Neural progenitor cell (in vitro differentiated cells): Measurements from ENCODE around the gene TTLL5. TPM values are rescaled to one million over a fixed set of nuclear protein-coding genes. Genes with fewer than 3 reads are reported as not detected.

Experiments used
- DNase-seq: peaks from one replicate; pipeline ENCODE4 v3.0.0-alpha.2; 2016; ENCODE audit warnings: low spot score
- H2AFZ ChIP-seq: fragments of 200-600 bp; sonication (generic); replicated peaks from 2 replicates; pipeline ENCODE4 v1.6.1; 2016; ENCODE audit warnings: antibody characterized with exemption
- H3F3A ChIP-seq: fragments of 200-600 bp; sonication (generic); 2 replicates; pipeline ENCODE4 v1.6.1; 2016; ENCODE audit warnings: antibody characterized with exemption, low read depth
- H3K27ac ChIP-seq: fragments of 200-600 bp; sonication (generic); 2 replicates; pipeline ENCODE4 v1.5.1; 2016; ENCODE audit warnings: mild to moderate bottlenecking
- H3K27me3 ChIP-seq: fragments of 200-600 bp; sonication (generic); 2 replicates; pipeline ENCODE4 v1.6.1; 2016; ENCODE audit warnings: mild to moderate bottlenecking, moderate library complexity
- H3K36me3 ChIP-seq: fragments of 200-600 bp; sonication (generic); 2 replicates; pipeline ENCODE4 v1.5.1; 2016
- H3K4me1 ChIP-seq: fragments of 200-600 bp; sonication (generic); 2 replicates; pipeline ENCODE4 v1.6.1; 2016; ENCODE audit warnings: mixed run types
- H3K4me2 ChIP-seq: fragments of 200-600 bp; sonication (generic); 2 replicates; pipeline ENCODE4 v1.6.1; 2016
- H3K4me3 ChIP-seq: fragments of 200-600 bp; sonication (generic); 2 replicates; pipeline ENCODE4 v1.5.1; 2016
- H3K79me2 ChIP-seq: fragments of 200-600 bp; sonication (generic); 2 replicates; pipeline ENCODE4 v1.6.1; 2016; ENCODE audit warnings: low read depth
- H3K9ac ChIP-seq: fragments of 200-600 bp; sonication (generic); 2 replicates; pipeline ENCODE4 v1.6.1; 2016
- H3K9me3 ChIP-seq: fragments of 200-600 bp; sonication (generic); 2 replicates; pipeline ENCODE4 v1.5.1; 2016; ENCODE audit warnings: low read depth
- H4K20me1 ChIP-seq: fragments of 200-600 bp; sonication (generic); 2 replicates; pipeline ENCODE4 v1.6.1; 2016; ENCODE audit warnings: low read depth
- H3K27ac Mint-ChIP-seq: 3 replicates; pipeline ENCODE4 v1.8.0; 2021; ENCODE audit warnings: mixed read lengths
- H3K27me3 Mint-ChIP-seq: 2 replicates; pipeline ENCODE4 v1.8.0; 2022; ENCODE audit warnings: low read depth, mild to moderate bottlenecking, inconsistent platforms, moderate library complexity, mixed read lengths; ENCODE audit not compliant: insufficient read depth
- H3K36me3 Mint-ChIP-seq: 3 replicates; pipeline ENCODE4 v1.8.0; 2021; ENCODE audit warnings: mixed read lengths
- H3K4me1 Mint-ChIP-seq: 3 replicates; pipeline ENCODE4 v1.8.0; 2021; ENCODE audit warnings: mixed read lengths
- H3K4me3 Mint-ChIP-seq: 3 replicates; pipeline ENCODE4 v1.8.0; 2021; ENCODE audit warnings: mild to moderate bottlenecking, moderate library complexity, mixed read lengths
- H3K9me3 Mint-ChIP-seq: 3 replicates; pipeline ENCODE4 v1.8.0; 2020; ENCODE audit warnings: mixed read lengths
- CTCF ChIP-seq: fragments of 200-600 bp; sonication (generic); IDR thresholded peaks from 2 replicates; pipeline ENCODE4 v1.5.1; 2017; ENCODE audit warnings: antibody characterized with exemption, mild to moderate bottlenecking
- EZH2 ChIP-seq: fragments of 200-600 bp; sonication (generic); IDR thresholded peaks from 2 replicates; pipeline ENCODE4 v1.6.1; 2017; ENCODE audit warnings: antibody characterized with exemption, mild to moderate bottlenecking, moderate library complexity
- EZH2phosphoT487 ChIP-seq: fragments of 200-600 bp; sonication (generic); IDR thresholded peaks from 2 replicates; pipeline ENCODE4 v1.6.1; 2017; ENCODE audit warnings: antibody characterized with exemption
- total RNA-seq: library from RNA; depleted of rRNA; stranded (reverse); fragments of >200 nt; gene quantifications from 2 replicates; pipeline ENCODE4 v1.2.3, GENCODE V29; 2015; ENCODE audit warnings: low replicate concordance

TTLL5 gene
- total RNA-seq, 1 donor from 2014 or later: 61.4 TPM

DNA sequence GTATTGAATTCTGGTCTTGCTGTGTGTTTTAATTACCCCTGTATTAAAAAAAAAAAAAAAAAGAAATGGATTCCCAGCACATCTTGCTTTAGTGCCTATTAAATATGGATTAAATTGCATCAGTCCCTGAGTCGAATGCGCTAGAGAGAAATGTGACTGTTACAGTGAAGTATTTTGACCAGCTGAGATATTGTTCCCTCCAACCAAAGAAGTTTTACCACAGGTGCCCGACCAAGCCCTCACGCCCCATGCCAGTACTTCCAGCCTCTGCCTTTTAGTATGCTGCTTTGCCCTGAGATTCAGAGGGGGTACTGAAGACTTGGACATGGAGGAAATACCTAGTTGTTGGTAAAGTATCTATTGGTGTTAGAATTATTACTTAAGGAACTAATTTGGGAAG, 159.7 kb downstream of the TTLL5 start:
- Histone ChIP-seq H3K27me3 (no peaks in the 10 kb centered on the region), H3K4me1 (no peaks in the 10 kb centered on the region), H3K36me3 (peaks cover 5% of the 10 kb centered on the region), H3K9me3 (no peaks in the 10 kb centered on the region), H3K4me2 (no peak overlapping the region), H3K27ac (no peak overlapping the region), H3F3A (no peaks in the 10 kb centered on the region), H4K20me1 (no peaks in the 10 kb centered on the region), H3K79me2 (no peaks in the 10 kb centered on the region), H2AFZ (no peak overlapping the region), H3K4me3 (no peak overlapping the region), H3K9ac (no peak overlapping the region)
- Mint-ChIP-seq H3K9me3 (no peaks in the 10 kb centered on the region), H3K27ac (no peak overlapping the region), H3K27me3 (no peaks in the 10 kb centered on the region), H3K4me1 (peaks cover 35% of the 10 kb centered on the region), H3K36me3 (peaks cover 12% of the 10 kb centered on the region), H3K4me3 (no peak overlapping the region)
- no peak for DNase-seq
- no peak for TF ChIP-seq EZH2phosphoT487
- TF ChIP-seq EZH2: no peak
- TF ChIP-seq CTCF: no peak

DNA sequence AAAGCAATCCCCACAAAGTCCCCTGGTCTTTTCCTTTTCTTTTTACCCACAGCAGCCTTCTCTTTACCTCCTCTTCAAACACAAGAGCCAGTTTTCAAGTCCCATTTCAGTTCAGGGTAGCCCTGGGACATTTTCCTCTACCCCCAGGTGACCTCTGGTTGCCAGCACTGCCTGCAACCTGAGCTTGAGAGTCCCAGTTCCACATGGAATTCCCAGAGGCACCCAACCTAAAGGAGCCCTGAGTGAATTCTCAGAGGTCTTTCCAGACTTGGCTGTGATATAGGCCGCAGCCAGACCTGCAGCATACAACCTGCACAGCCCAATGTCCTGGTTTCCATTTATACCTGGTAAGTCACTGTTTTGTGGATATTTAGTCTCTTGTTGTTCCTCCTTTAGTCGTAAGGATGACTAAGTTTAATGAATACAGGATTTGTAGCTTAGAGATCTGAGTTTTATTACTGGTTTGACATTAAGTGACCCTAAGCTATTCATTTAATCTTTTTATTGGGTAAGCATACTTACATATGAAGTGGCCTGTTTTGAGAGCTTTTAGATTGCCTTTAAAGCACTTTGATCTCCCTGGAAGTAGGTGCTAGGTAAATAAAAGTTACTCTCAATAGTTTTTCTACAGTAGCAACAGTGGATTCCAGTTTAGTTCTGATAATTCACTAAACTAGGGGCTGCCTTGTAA, 160.9 kb downstream of the TTLL5 start:
- Mint-ChIP-seq H3K4me1 (peaks cover 38% of the 10 kb centered on the region), H3K27ac (no peak overlapping the region)

DNA sequence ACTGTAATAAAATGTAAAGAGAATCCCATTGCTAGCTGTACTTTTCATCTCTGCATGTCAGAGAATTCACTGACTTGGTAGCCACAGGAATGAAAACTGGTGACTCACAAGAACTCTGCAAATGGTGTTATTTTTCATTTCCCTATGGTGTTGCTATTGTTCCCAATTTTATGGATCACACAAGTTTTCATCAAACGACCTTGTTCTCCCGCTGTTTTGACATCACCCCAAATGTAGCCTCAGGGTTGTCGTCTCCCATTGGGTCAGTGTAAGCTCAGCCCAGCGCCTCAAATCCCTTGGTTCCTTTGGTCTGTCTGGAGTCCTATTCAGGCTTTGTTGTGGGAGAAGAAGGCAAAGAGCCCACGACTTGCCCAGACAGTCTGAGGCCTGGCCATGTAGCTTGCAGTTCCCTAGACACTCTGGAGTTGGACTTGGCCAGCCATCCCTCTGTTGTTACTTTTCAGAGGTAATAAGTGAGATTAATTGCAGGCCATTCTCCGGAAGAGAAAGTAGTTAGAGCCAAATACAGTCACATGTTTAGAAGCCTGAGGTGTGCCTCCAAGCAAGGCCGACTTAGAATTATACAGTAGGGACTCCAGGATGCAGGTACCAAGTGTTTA, 161.6 kb downstream of the TTLL5 start:
- no peaks in the 10 kb centered on the region for H3K9me3 ChIP-seq
- no peak overlapping the region for H3K4me2 ChIP-seq

More for the DNA sequence above, 160.9 kb downstream of the TTLL5 start:
- no peak for DNase-seq
- no peaks in the 10 kb centered on the region for H3K4me1 ChIP-seq
- no peak overlapping the region for H3K9ac ChIP-seq
- H3F3A ChIP-seq: no peaks in the 10 kb centered on the region
- H4K20me1 ChIP-seq: no peaks in the 10 kb centered on the region
- TF ChIP-seq EZH2 (no peak), CTCF (no peak), EZH2phosphoT487 (no peak)
- no peaks in the 10 kb centered on the region for H3K79me2 ChIP-seq
- H3K9me3 ChIP-seq: no peaks in the 10 kb centered on the region
- Mint-ChIP-seq H3K9me3 (no peaks in the 10 kb centered on the region), H3K27me3 (no peaks in the 10 kb centered on the region), H3K36me3 (peaks cover 9% of the 10 kb centered on the region), H3K4me3 (no peak overlapping the region)
- no peak overlapping the region for H3K4me2 ChIP-seq
- no peaks in the 10 kb centered on the region for H3K27me3 ChIP-seq
- peaks cover 5% of the 10 kb centered on the region for H3K36me3 ChIP-seq
- H3K4me3 ChIP-seq: no peak overlapping the region
- no peak overlapping the region for H3K27ac ChIP-seq
- no peak overlapping the region for H2AFZ ChIP-seq

More for the DNA sequence above, 161.6 kb downstream of the TTLL5 start:
- TF ChIP-seq EZH2: no peak
- TF ChIP-seq EZH2phosphoT487: no peak
- TF ChIP-seq CTCF: no peak
- Histone ChIP-seq H3K9ac (no peak overlapping the region), H3K79me2 (no peaks in the 10 kb centered on the region), H3F3A (no peaks in the 10 kb centered on the region), H3K4me3 (no peak overlapping the region), H3K27ac (no peak overlapping the region), H2AFZ (no peak overlapping the region), H4K20me1 (no peaks in the 10 kb centered on the region), H3K27me3 (no peaks in the 10 kb centered on the region), H3K4me1 (no peaks in the 10 kb centered on the region), H3K36me3 (peaks cover 5% of the 10 kb centered on the region)
- no peaks in the 10 kb centered on the region for H3K27me3 Mint-ChIP-seq
- peaks cover 38% of the 10 kb centered on the region for H3K4me1 Mint-ChIP-seq
- peaks cover 4% of the 10 kb centered on the region for H3K36me3 Mint-ChIP-seq
- H3K4me3 Mint-ChIP-seq: no peak overlapping the region
- H3K9me3 Mint-ChIP-seq: no peaks in the 10 kb centered on the region
- H3K27ac Mint-ChIP-seq: no peak overlapping the region
- DNase-seq: no peak
